Hematopoietic multipotent progenitor cell treated with erythropoietin and hydrocortisone succinate and interleukin-3 and kit ligand, for 4 days (in vitro differentiated cells): ENCODE data around the gene LMF1.
A peak's percentile ranks its signal among the peaks of the same experiment; 100 is the strongest.
"Not testable (repeated sequence)": the region's sequence is repeated elsewhere in the genome, so short reads cannot be mapped to it uniquely, and the experiment has no call there.

ENCODE experiments used
- DNase-seq: peaks from one replicate; pipeline ENCODE4 v3.0.0-alpha.2; 2015

LMF1 gene

GRCh38 chr16:858971-859370, 111.8 kb downstream of the LMF1 start:
- not testable (repeated sequence) for DNase-seq

DNA sequence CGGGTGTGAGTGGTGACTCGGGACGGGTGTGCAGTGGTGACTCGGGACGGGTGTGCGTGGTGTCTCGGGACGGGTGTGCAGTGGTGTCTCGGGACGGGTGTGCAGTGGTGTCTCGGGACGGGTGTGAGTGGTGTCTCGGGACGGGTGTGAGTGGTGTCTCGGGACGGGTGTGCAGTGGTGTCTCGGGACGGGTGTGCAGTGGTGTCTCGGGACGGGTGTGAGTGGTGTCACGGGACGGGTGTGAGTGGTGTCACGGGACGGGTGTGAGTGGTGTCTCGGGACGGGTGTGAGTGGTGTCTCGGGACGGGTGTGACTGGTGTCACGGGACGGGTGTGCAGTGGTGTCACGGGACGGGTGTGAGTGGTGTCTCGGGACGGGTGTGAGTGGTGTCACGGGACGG, 112.3 kb downstream of the LMF1 start:
- DNase-seq: not testable (repeated sequence)

DNA sequence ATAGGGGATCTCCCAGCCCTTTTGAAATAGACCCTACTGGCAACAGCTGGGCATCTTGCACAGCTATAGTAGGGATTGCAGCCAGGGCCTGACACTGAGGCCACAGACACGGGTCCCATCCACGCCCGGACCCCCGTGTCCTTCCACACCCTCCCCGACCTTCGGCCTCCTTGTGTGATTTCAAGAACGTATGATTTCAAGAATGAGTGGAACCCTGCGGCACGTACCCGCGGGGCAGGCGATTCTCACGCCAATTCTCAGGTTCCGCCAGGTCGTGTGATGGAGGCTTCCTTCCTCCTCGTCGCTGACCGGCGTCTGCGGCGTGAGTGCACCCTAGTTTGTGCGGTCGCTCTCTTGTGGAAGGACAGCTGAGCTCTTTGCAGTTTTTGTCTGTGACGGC, 114.0 kb downstream of the LMF1 start:
- no peak for DNase-seq

- DNase-seq: no peak
Measured at GRCh38 chr16:856101-856500, 114.7 kb downstream of the LMF1 start.

- no peak for DNase-seq
Measured at GRCh38 chr16:855471-855870, 115.3 kb downstream of the LMF1 start.

GRCh38 chr16:854808-855410, 115.9 kb downstream of the LMF1 start:
- no peak for DNase-seq

DNA sequence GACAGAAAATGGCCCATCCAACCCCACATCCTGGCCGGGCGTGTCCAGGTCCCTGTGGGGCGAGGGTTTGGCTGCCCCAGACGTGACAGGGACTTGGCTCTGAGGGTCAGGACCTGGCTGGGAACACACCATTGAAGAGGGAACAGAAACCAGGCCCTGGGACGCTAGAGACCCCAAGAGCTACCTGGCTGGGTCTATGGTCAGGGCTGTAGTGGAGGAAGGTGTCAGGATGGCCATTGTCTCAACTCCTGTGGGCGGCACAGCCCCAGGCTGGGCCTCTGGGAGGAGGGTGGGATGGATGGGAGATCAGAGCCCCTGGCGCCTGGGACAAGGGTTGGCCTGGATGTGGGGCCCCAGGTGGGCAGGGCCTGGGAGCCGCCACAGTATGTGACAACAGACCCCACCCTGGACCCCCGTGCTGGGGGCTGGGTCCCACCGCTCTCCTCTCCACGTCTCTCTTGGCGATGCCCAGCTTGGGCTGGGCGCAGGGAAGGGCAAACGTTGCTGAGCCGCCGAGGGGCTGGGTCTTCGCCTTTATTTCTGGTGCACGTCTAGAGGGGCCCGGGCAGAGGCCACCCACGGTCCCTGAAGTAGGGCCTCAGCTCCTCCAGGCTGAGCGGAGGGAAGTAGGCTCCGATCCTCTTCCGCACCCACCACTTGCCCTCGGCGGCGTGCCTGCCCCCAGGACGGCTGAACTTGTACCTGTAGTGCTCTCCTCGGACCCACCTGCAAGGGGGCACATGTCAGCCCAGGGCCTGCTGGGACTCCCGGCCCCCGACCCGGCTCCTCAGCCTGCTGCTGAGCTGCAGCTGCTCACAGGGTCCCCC, 116.6 kb downstream of the LMF1 start:
- DNase-seq: no peak

DNA sequence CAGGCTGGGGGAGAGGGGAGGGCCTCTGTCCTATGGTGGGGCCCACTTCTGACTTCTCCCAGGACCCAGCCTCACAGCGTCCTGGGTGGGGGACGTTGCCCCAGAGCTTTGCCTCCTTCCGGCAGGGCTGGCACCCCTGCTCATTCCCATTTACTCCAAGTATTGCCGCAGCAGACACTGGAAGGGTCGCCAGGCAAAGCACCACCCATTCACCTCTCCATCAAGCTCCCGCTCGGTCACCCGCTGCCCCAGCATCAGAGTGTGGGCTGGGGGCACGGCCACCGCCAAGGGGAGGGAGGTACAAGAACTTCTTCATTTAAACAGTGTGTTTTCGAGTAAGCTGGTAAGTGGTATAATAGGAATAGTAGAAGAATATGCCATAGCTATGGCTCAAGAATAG, 117.5 kb downstream of the LMF1 start:
- no peak for DNase-seq

DNA sequence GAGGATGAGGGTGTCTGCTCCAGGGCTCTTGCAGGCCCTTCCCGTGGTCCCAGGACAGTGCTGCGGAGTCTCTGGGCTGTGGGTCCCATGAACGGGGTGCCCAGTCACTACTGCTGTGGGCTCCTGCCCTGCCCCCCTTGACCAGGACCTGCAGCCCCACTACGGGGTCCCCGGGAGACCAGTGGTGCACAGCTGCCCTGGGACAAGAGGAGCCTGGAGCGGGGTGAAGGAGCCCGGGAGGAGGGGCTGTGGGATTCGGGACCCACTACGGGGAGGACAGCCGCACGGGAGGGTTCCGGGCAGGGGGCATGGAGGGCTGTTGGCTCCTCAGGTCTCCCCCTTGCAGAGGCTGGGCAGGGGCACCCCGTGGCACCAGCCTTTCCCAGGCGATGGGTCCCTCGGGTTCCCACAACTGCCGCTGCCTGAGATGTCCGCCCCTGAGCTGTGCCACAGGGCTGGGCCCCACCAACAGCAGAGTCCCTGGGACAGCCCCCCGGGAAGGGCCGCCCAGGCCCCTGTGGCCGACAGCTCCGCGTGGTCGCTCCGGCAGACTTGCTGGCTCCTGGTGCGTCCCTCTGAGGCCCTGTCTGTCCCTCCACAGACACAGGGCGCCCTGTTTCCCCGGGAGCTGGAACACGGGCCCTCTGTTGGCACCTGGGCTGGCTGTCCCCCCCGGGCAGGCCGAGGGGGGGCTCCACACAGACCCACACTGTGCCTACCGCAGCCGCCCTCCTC, 118.2 kb downstream of the LMF1 start:
- DNase-seq: no peak

DNA sequence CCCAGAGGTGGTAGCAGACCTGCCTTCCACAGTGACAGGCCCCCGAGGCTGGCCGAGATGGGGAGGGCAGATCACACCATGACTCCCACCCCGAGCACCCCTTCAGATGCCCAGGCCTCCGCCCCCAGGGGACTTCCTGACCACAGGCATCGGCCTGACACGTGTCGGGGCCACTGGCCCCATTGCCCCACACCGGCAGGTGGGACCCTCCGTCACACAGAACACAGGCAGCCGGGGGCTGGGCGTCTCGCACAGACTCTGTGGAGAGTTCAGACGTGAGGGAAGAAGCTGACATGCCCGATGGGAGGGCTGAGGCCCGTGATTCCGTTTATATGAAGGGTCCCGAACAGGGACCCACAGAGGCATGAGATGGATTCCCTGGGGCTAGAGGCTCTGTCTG, 118.9 kb downstream of the LMF1 start:
- DNase-seq: no peak

DNA sequence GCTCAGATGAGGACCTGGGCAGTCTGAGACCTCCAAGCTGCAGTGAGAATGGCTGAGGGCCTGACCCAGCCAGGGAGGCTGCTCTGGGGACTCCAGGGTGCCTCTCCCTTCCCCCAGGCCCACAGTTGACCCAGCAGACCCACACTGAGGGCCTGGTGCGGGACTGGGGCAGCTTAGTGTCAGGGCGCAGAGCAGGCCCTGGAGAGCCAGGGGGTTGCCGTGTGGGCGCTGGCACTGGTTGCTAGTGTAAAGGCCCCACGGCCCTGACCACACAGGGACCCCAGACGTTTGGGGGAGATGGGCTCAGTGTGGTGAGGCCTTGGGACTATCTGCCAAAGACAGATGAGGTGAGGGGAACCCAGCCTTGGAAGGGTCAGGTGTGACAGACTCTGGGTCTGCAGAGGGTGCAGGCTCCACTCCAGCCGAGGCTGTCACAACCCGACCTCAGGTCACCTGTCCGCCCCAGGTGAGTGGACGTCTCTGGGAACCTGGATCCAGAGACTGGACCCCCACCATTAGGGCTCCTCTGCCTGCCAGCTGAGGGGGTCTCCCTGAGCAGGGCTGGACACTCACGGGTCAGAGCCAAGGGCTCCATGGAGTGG, 119.5 kb downstream of the LMF1 start:
- DNase-seq: no peak

- no peak for DNase-seq
Measured at GRCh38 chr16:850668-851067, 120.1 kb downstream of the LMF1 start.

GRCh38 chr16:848510-849253, 122.1 kb downstream of the LMF1 start:
- DNase-seq: no peak

DNA sequence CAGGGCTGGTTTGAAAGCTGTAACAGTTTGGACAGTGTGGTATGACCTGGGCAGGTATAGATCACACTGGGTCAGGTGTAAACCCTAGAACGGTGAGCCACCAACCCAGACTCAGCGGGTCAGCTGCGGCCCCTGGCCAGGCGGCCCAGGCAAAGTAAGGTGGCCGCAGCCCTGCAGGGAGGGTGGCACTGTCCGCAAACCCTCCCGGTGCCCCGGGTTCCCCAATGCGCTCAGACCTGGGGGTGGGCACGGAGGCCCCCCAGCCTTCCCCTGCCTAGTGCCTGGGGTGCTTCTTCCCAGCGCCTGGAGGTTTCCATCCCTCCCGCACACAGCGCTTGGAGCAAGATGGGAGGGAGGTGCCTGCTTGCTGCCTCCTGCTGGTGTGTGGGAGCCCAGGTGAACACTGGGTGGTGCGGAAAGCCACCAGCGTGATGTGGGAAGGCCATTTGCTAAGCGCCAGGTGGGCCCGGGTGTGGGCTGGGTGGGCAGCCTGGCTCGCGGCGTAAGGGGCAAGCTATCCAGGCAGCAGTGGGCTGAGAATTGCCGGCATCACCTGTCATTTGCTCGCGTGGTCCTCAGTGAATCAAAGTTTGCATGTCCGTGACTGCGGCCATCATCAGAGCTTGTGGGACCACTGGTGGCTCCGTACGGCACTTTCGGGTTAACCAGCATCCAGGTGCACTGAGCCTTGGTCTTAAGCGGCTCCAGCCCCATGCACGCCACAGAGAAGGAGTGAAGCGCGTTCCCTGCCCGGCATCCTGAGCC, 122.9 kb downstream of the LMF1 start:
- DNase-seq: no peak

DNA sequence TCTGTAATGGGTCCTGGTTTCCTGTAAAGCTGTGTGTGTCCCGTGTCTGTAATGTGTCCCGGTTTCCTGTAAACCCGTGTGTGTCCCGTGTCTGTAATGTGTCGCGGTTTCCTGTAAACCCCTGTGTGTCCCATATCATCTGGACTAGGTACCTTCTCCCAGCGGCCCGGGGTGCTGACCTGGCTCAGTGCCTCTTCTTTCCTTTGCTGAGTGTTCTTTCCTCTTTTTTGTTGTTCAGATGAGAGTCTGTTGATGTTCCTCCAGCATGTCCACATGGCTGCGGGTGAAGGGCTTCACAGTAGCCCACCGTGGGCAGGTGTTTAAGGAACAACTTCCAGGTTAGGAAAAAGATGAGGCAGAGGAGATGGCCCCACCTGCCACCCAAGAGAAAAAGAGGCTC, 123.6 kb downstream of the LMF1 start:
- no peak for DNase-seq

- no peak for DNase-seq
Measured at GRCh38 chr16:845351-845745, 125.4 kb downstream of the LMF1 start.

- no peak for DNase-seq
Measured at GRCh38 chr16:844638-845350, 126.0 kb downstream of the LMF1 start.

DNA sequence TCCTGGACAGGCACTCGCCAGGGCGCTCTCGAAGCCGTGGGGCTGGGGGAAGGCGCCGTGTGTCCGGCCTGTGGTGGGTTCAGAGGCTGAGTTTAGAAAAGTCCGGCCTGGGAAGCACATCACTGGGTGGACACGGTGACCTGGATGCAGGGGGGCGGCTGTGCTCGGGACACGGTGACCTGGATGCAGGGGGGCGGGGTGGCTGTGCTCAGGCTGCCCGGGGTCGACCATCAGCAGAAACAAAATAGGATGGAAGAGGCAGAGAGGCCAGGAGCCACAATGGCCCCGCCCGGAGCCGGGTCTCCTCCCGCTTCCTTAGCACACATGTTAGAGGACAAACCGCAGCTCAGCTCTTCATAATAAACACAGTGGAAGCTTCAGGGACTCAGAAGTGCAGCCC, 127.0 kb downstream of the LMF1 start:
- no peak for DNase-seq

- no peak for DNase-seq
Measured at GRCh38 chr16:842711-843560, 127.8 kb downstream of the LMF1 start.

GRCh38 chr16:842061-842476, 128.7 kb downstream of the LMF1 start:
- peak; percentile 15 for DNase-seq
